Panc1 (cell line): ENCODE data around the gene EBP. TPM values are rescaled to one million over a fixed set of nuclear protein-coding genes. Genes with fewer than 3 reads are reported as not detected.

Experiments
- ATAC-seq: fragments of 200-7000 bp; cut with Tn5 transposase; 2 replicates; pipeline ENCODE4 v1.9.1; 2020; ENCODE audit warnings: mild to moderate bottlenecking, moderate library complexity
- BruUV-seq: library from RNA; stranded (reverse); fragments of 400-500 nt; replicated peaks from 2 replicates; lab custom pipeline; 2021; lab: Mats Ljungman, UMichigan
- CTCF ChIA-PET: fragments of 300-600 bp; sonication (Branson Sonifier 250); formaldehyde crosslinking; loops from one replicate; lab custom pipeline; 2022; ENCODE audit warnings: antibody characterized with exemption; lab: Charles Lee
- POLR2A ChIA-PET: fragments of 300-600 bp; sonication (Branson Sonifier 250); formaldehyde crosslinking; loops from one replicate; lab custom pipeline; 2022; ENCODE audit warnings: antibody characterized with exemption; lab: Charles Lee
- DNase-seq: peaks from one replicate; pipeline ENCODE4 v3.0.0-alpha.2; 2010; ENCODE audit warnings: low read depth, low spot score
- H3K27ac ChIP-seq: 2 replicates; pipeline ENCODE4 v1.5.1; 2011; ENCODE audit warnings: mild to moderate bottlenecking, low read length, inconsistent platforms
- H3K27me3 ChIP-seq: fragments of 200-500 bp; sonication (Bioruptor generic); 2 replicates; pipeline ENCODE4 v1.6.0; 2014; ENCODE audit warnings: low read length, inconsistent platforms; ENCODE audit not compliant: control insufficient read depth, insufficient read depth
- H3K36me3 ChIP-seq: fragments of 200-500 bp; sonication (Bioruptor generic); 2 replicates; pipeline ENCODE4 v1.5.1; 2014; ENCODE audit warnings: inconsistent platforms, mild to moderate bottlenecking, low read length, moderate library complexity; ENCODE audit not compliant: control insufficient read depth, insufficient read depth
- H3K4me1 ChIP-seq: 2 replicates; pipeline ENCODE4 v1.5.1; 2011; ENCODE audit warnings: inconsistent platforms, mild to moderate bottlenecking, low read length, moderate library complexity; ENCODE audit not compliant: control insufficient read depth, insufficient read depth
- H3K4me3 ChIP-seq, 2 experiments: 2 replicates each; pipeline ENCODE4 v1.5.1; 2011 to 2012; ENCODE audit warnings: low read depth in 2 of 2, low read length in 2 of 2, mild to moderate bottlenecking in 2 of 2, inconsistent platforms in 1 of 2, moderate library complexity in 1 of 2
- H3K9me3 ChIP-seq: fragments of 200-500 bp; sonication (Bioruptor generic); 2 replicates; pipeline ENCODE4 v1.5.1; 2014; ENCODE audit warnings: low read depth, mild to moderate bottlenecking, inconsistent platforms, low read length, moderate library complexity; ENCODE audit not compliant: control insufficient read depth, insufficient read depth
- CTCF ChIP-seq: fragments of 450-650 bp; IDR thresholded peaks from 2 replicates; pipeline ENCODE4 v1.5.1; 2017; ENCODE audit warnings: mild to moderate bottlenecking
- POLR2AphosphoS5 ChIP-seq: IDR thresholded peaks from 2 replicates; pipeline ENCODE4 v1.6.1; 2012; ENCODE audit warnings: mild to moderate bottlenecking, low read depth, low read length, moderate library complexity
- REST ChIP-seq, 2 experiments: IDR thresholded peaks; 2 replicates each; pipeline ENCODE4 v1.6.1; 2011 to 2012; ENCODE audit warnings: low read depth in 2 of 2, control low read depth in 1 of 2, low read length in 1 of 2, mild to moderate bottlenecking in 1 of 2, moderate library complexity in 1 of 2; ENCODE audit not compliant: insufficient read depth in 1 of 2
- SIN3A ChIP-seq: IDR thresholded peaks from 2 replicates; pipeline ENCODE4 v1.6.1; 2012; ENCODE audit warnings: low read depth, mild to moderate bottlenecking, low read length, moderate library complexity, borderline replicate concordance; ENCODE audit not compliant: insufficient read depth
- TCF7L2 ChIP-seq: IDR thresholded peaks from 2 replicates; pipeline ENCODE4 v1.6.1; 2011; ENCODE audit warnings: mild to moderate bottlenecking, low read depth, low read length, inconsistent platforms
- in situ Hi-C: cut with HindIII; loops from 2 replicates; pipeline ENCODE4 v1.10.0; 2016; ENCODE audit warnings: low sequenced_read_pairs, low pct_unique_long_range_greater_than_20kb
- intact Hi-C: fragments of 100-400 bp; cut with micrococcal nuclease; formaldehyde crosslinking; loops from one replicate; pipeline ENCODE4 v1.10.0; 2022; ENCODE audit not compliant: unreplicated experiment
- total RNA-seq: library from RNA; stranded (reverse); gene quantifications from one replicate; pipeline ENCODE4 v1.2.1, GENCODE V29; 2021; ENCODE audit not compliant: unreplicated experiment

The EBP gene
- total RNA-seq, 1 experiment from 2014 or later: 157 TPM

- ChIA-PET CTCF (no interaction called here), POLR2A (no interaction called here)
- no peaks in the 10 kb centered on the region for H3K27me3 ChIP-seq
- no peaks in the 10 kb centered on the region for H3K36me3 ChIP-seq
- ATAC-seq (no peak), DNase-seq (no peak)
- no peaks in the 10 kb centered on the region for H3K4me1 ChIP-seq
- TF ChIP-seq POLR2AphosphoS5 (no peak), TCF7L2 (no peak), CTCF (no peak), REST (IDR thresholded peaks at IDR 0.05; ENCODE audit: insufficient read depth in 1 of 2, low read depth in 2 of 2, low read length in 1 of 2) (no peak), SIN3A (no peak)
- intact Hi-C loops: no loop called here
- H3K4me3 ChIP-seq: no peak overlapping the region
- BruUV-seq: no TSS peak
- H3K9me3 ChIP-seq: no peaks in the 10 kb centered on the region
- H3K27ac ChIP-seq: no peak overlapping the region
- in situ Hi-C loops: no loop called here
Observed at GRCh38 chrX:48492293-48492910, 29.2 kb upstream of the EBP start.

GRCh38 chrX:48493890-48494364, 27.7 kb upstream of the EBP start:
- ATAC-seq (peak; percentile 58), DNase-seq (no peak)
- intact Hi-C loops (no loop called here), in situ Hi-C loops (no loop called here)
- Histone ChIP-seq H3K4me3 (no peak overlapping the region), H3K4me1 (no peaks in the 10 kb centered on the region), H3K27ac (no peak overlapping the region), H3K9me3 (no peaks in the 10 kb centered on the region), H3K36me3 (no peaks in the 10 kb centered on the region), H3K27me3 (no peaks in the 10 kb centered on the region)
- TF ChIP-seq POLR2AphosphoS5: no peak
- no peak for TF ChIP-seq TCF7L2
- TF ChIP-seq CTCF: no peak; the same call in 1 of the 2 replicates
- no peak for TF ChIP-seq SIN3A
- no peak for TF ChIP-seq REST (IDR thresholded peaks at IDR 0.05; ENCODE audit: insufficient read depth in 1 of 2, low read depth in 2 of 2, low read length in 1 of 2)
- ChIA-PET CTCF (no interaction called here), POLR2A (no interaction called here)
- BruUV-seq: no TSS peak
